HEK293T (cell line): ENCODE results near the gene GSN.

Experiments used
- CTCF ChIA-PET: fragments of 350-600 bp; formaldehyde crosslinking; extraction: SDS; loops from one replicate; lab custom pipeline; 2021; ENCODE audit warnings: antibody characterized with exemption, inconsistent platforms; lab: Yijun Ruan, JAX
- POLR2A ChIA-PET: fragments of 350-600 bp; formaldehyde crosslinking; extraction: SDS; loops from one replicate; lab custom pipeline; 2020; ENCODE audit warnings: antibody characterized with exemption, inconsistent platforms; lab: Yijun Ruan, JAX
- DNase-seq: peaks from one replicate; pipeline ENCODE4 v3.0.0; 2012; ENCODE audit warnings: mixed read lengths; ENCODE audit errors: extremely low spot score
- ARNT ChIP-seq: fragments of 450-650 bp; IDR thresholded peaks from 2 replicates; pipeline ENCODE4 v1.6.1; 2017; ENCODE audit warnings: mild to moderate bottlenecking
- BHLHE40 ChIP-seq: fragments of 450-650 bp; IDR thresholded peaks from 2 replicates; pipeline ENCODE4 v1.6.1; 2016; ENCODE audit warnings: mild to moderate bottlenecking, moderate library complexity, borderline replicate concordance
- CTBP1 ChIP-seq: fragments of 450-650 bp; IDR thresholded peaks from 2 replicates; pipeline ENCODE4 v1.6.1; 2016; ENCODE audit warnings: borderline replicate concordance
- ELF4 ChIP-seq: fragments of 450-650 bp; IDR thresholded peaks from 2 replicates; pipeline ENCODE4 v1.6.1; 2017; ENCODE audit warnings: antibody characterized with exemption
- FOXA1 ChIP-seq: fragments of 450-650 bp; IDR thresholded peaks from 2 replicates; pipeline ENCODE4 v1.6.1; 2016; ENCODE audit warnings: mild to moderate bottlenecking
- FOXK2 ChIP-seq: fragments of 450-650 bp; IDR thresholded peaks from 2 replicates; pipeline ENCODE4 v1.6.1; 2016; ENCODE audit warnings: mild to moderate bottlenecking
- FOXM1 ChIP-seq: fragments of 450-650 bp; IDR thresholded peaks from 2 replicates; pipeline ENCODE4 v1.6.1; 2017; ENCODE audit warnings: mild to moderate bottlenecking, borderline replicate concordance
- HDGF ChIP-seq: fragments of 450-650 bp; IDR thresholded peaks from 2 replicates; pipeline ENCODE4 v1.6.1; 2017; ENCODE audit warnings: antibody characterized with exemption, borderline replicate concordance
- L3MBTL2 ChIP-seq: fragments of 450-650 bp; conservative IDR thresholded peaks from 2 replicates; pipeline ENCODE4 v1.6.1; 2016; ENCODE audit warnings: mild to moderate bottlenecking
- LEF1 ChIP-seq: fragments of 450-650 bp; IDR thresholded peaks from 2 replicates; pipeline ENCODE4 v1.6.1; 2017; ENCODE audit warnings: mild to moderate bottlenecking, borderline replicate concordance
- NFRKB ChIP-seq: fragments of 450-650 bp; IDR thresholded peaks from 2 replicates; pipeline ENCODE4 v1.6.1; 2016; ENCODE audit warnings: mild to moderate bottlenecking, moderate library complexity
- PKNOX1 ChIP-seq: fragments of 450-650 bp; IDR thresholded peaks from 2 replicates; pipeline ENCODE4 v1.6.1; 2016
- SP1 ChIP-seq: fragments of 450-650 bp; IDR thresholded peaks from 2 replicates; pipeline ENCODE4 v1.6.1; 2017
- SUZ12 ChIP-seq: fragments of 450-650 bp; IDR thresholded peaks from 2 replicates; pipeline ENCODE4 v1.6.1; 2016; ENCODE audit warnings: mild to moderate bottlenecking
- TARDBP ChIP-seq: fragments of 450-650 bp; IDR thresholded peaks from 2 replicates; pipeline ENCODE4 v1.6.1; 2016
- ZNF384 ChIP-seq: fragments of 450-650 bp; IDR thresholded peaks from 2 replicates; pipeline ENCODE4 v1.6.1; 2016

The GSN gene

GRCh38 chr9:121366611-121367192 lies 98.7 kb downstream of the GSN start:
- ChIA-PET CTCF (interaction anchor here (0.6 kb wide), 1 partner anchor 33 kb away, joined by 3 read pairs; no protein-coding TSS in a partner anchor), POLR2A (no interaction called here)
- DNase-seq: no peak
- no peak for TF ChIP-seq PKNOX1
- no peak for TF ChIP-seq FOXA1
- TF ChIP-seq CTBP1: no peak
- no peak for TF ChIP-seq FOXM1
- no peak for TF ChIP-seq HDGF
- no peak for TF ChIP-seq SP1
- no peak for TF ChIP-seq SUZ12
- TF ChIP-seq NFRKB: no peak
- TF ChIP-seq ELF4: no peak
- TF ChIP-seq ZNF384: no peak

GRCh38 chr9:121367306-121368137 lies 99.6 kb downstream of the GSN start:
- ChIA-PET POLR2A (no interaction called here), CTCF (interaction anchor here (0.6 kb wide), 1 partner anchor 32 kb away, joined by 3 read pairs; no protein-coding TSS in a partner anchor)
- no peak for TF ChIP-seq FOXA1
- no peak for TF ChIP-seq ZNF384
- no peak for TF ChIP-seq FOXM1
- no peak for TF ChIP-seq L3MBTL2
- TF ChIP-seq ELF4: no peak
- no peak for TF ChIP-seq SP1
- TF ChIP-seq BHLHE40: no peak
- no peak for TF ChIP-seq LEF1
- TF ChIP-seq FOXK2: no peak
- no peak for DNase-seq

DNA sequence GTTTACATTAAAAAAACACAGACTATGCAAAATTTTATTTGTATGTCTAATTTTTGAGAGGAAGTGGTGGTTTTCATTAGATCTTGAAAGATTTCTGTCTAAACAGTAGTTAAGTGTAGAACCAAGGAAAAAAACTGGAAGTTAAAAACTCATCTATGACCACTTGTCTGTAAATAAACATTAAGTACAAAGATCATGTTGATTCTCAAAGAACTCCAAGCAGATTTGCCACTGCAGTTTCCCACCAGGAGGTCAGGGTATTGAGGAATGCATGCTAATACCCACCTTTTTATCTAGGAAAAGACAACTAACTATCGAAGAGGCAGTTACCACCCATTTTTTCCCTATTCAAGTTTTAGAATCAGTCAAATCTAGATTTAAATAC lies 100.2 kb downstream of the GSN start:
- TF ChIP-seq TARDBP: no peak
- TF ChIP-seq ELF4: no peak
- TF ChIP-seq FOXA1: no peak
- TF ChIP-seq FOXK2: no peak
- no peak for TF ChIP-seq LEF1
- TF ChIP-seq HDGF: no peak
- no peak for TF ChIP-seq BHLHE40
- ChIA-PET POLR2A (no interaction called here), CTCF (no interaction called here)
- DNase-seq: no peak

GRCh38 chr9:121368745-121369144 lies 100.8 kb downstream of the GSN start:
- CTCF ChIA-PET: interaction anchor here (0.7 kb wide), 1 partner anchor 48 kb away, joined by 4 read pairs; no protein-coding TSS in a partner anchor
- POLR2A ChIA-PET: no interaction called here

DNA sequence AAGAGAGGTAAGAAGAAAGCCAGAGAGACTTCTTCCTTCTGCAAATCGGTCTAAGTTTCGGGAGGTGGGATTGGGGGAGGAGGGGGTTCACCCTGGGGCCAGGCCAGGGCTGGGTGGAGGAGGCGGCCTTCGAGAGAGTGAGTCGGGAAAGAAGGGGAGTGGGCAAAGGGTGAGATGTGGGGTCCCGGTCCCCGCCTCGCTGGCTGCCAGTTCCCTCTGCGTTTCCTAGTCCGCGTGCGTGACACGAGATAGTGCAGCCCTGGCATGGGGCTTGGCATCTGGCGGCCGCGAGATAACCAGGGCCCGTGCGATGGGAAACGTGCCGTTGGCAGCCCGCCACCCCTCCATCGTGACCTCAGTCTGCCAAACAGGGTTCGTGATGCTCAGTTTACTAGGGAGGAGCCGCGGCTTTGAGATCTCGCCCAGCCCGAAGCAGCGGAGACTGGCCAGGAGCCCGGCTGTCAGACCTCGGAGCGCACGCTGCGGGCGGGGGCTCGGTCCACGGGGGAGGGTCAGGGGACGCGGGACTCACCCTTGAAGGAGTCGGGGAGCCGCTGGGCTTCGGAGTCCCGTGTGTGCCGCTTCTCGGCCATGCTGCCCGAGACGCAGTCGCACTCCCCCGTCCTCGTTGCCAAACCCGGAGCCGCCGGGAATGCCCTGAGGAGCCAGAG lies 101.8 kb downstream of the GSN start, which contains the start of gene STOM:
Gene STOM, minus strand, starts transcription at position 656 of the 671 bp plus-strand sequence. Its CDS starts 63 bp downstream, at position 593.
- TF ChIP-seq ELF4 (peak; percentile 62; the same call in 1 of the 2 replicates), SUZ12 (no peak), L3MBTL2 (peak; percentile 96), ARNT (no peak)
- POLR2A ChIA-PET: no interaction called here
- CTCF ChIA-PET: interaction anchor here (0.7 kb wide), 1 partner anchor 49 kb away, joined by 4 read pairs; no protein-coding TSS in a partner anchor
- DNase-seq: no peak

More at GRCh38 chr9:121368745-121369144, 100.8 kb downstream of the GSN start:
- TF ChIP-seq FOXA1 (no peak), SP1 (no peak), ZNF384 (no peak), FOXK2 (no peak)
- no peak for DNase-seq

DNA sequence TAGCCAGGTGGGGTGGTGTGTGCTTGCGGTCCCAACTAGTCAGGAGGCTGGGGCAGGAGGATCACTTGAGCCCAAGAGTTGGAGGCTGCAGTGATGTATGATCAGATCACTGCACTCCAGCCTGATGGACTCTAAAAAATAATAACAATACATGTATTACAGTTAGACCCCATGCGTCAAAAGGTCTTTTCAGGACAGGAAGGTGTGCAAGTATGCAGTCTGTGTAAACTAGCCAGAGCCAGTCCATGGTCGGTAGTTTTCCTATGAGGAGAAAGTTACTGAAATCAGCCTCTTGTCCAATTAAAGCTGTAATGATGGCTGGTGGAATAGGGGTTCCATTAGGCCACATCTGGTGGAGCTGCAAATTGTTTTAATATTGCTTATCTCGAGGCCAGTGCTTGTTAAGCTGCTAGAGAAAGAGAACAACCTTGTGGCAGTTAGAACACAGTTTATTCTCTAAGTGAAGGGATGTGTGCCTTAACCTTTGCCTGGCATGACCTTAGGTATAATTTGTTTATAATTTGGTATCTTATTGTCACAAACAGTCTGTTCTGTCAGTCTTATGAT lies 103.6 kb downstream of the GSN start:
- POLR2A ChIA-PET: no interaction called here
- TF ChIP-seq SUZ12: no peak
- no peak for TF ChIP-seq L3MBTL2
- TF ChIP-seq BHLHE40: no peak
- TF ChIP-seq ARNT: no peak
- TF ChIP-seq LEF1: no peak
- TF ChIP-seq TARDBP: no peak
- no peak for TF ChIP-seq ZNF384
- no peak for TF ChIP-seq CTBP1
- TF ChIP-seq HDGF: no peak
- no peak for TF ChIP-seq PKNOX1
- TF ChIP-seq ELF4: no peak
- TF ChIP-seq NFRKB: no peak
- TF ChIP-seq FOXK2: no peak
- TF ChIP-seq FOXM1: no peak

More for the DNA sequence above, 103.6 kb downstream of the GSN start:
- CTCF ChIA-PET: no interaction called here
- DNase-seq: no peak
